ENCODE data around the gene HOXC5.

Gene HOXC5

DNA sequence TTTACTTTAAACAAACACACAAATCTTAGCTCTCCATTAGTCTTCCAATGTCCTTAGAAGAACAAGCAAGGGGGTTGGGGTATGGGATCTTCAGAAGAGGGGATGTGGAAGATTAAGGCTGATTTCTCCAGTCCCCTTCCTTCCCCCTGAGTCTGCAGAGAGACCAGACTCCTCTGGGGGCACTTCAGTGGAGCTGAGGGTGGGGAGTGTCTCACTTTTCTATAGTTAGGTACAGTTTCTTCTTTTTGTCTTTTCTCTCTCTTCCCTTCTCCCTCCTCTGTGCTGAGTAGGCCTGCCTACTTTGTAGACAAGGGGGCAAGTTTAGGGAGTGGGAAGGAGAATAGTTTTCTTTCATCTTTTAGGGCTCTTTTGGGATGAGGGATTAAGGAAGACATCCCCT is 23.3 kb downstream of the HOXC5 start:
- no peak for DNase-seq (ENCODE audit: low read depth)
- no peak overlapping the region for H3K4me3 ChIP-seq (ENCODE audit: low read depth, low read length)
- TF ChIP-seq, protein P1, sequence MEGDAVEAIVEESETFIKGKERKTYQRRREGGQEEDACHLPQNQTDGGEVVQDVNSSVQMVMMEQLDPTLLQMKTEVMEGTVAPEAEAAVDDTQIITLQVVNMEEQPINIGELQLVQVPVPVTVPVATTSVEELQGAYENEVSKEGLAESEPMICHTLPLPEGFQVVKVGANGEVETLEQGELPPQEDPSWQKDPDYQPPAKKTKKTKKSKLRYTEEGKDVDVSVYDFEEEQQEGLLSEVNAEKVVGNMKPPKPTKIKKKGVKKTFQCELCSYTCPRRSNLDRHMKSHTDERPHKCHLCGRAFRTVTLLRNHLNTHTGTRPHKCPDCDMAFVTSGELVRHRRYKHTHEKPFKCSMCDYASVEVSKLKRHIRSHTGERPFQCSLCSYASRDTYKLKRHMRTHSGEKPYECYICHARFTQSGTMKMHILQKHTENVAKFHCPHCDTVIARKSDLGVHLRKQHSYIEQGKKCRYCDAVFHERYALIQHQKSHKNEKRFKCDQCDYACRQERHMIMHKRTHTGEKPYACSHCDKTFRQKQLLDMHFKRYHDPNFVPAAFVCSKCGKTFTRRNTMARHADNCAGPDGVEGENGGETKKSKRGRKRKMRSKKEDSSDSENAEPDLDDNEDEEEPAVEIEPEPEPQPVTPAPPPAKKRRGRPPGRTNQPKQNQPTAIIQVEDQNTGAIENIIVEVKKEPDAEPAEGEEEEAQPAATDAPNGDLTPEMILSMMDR (IDR thresholded peaks at IDR 0.05; ENCODE audit: control insufficient read depth, extremely low read depth, insufficient read depth) = no peak

DNA sequence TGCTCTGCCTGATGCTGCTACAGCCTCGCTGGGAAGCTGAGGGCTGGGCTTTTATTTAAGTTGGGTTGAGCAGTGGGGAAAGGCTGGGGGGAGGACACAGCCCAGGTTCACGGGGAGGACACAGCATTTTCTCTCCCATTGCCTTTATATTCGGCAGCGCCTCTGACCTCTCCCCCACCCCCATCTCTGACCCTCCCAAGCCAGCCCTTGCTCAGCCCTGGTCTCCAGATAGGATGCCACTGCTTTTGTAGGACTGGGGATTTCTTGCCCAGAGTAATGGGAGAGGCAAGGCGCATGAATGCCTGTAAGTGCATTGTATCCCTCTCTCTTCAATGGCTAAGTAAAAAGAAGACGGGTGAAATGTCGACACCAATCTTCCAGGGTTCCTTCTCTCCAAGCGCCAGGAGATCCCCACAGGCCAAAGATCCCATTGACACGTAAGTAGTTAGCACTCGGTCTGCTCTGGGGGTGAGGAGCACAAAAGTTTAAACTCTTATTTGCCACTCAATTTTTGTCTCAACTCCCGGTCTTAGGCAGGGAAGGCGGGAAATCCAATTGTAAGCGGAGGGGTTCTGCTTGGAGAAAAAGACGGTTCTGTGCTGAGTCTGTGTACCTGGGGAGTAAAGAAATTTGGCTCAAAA is 25.4 kb downstream of the HOXC5 start:
- H3K4me3 ChIP-seq (ENCODE audit: low read depth, low read length) = no peak overlapping the region
- DNase-seq (ENCODE audit: low read depth) = no peak
- TF ChIP-seq, protein P1 (IDR thresholded peaks at IDR 0.05; ENCODE audit: control insufficient read depth, extremely low read depth, insufficient read depth) = no peak

GRCh38 chr12:54059668-54060067 is 26.8 kb downstream of the HOXC5 start:
- H3K4me3 ChIP-seq (ENCODE audit: low read depth, low read length) = no peak overlapping the region
- TF ChIP-seq, protein P1 (IDR thresholded peaks at IDR 0.05; ENCODE audit: control insufficient read depth, extremely low read depth, insufficient read depth) = no peak

DNA sequence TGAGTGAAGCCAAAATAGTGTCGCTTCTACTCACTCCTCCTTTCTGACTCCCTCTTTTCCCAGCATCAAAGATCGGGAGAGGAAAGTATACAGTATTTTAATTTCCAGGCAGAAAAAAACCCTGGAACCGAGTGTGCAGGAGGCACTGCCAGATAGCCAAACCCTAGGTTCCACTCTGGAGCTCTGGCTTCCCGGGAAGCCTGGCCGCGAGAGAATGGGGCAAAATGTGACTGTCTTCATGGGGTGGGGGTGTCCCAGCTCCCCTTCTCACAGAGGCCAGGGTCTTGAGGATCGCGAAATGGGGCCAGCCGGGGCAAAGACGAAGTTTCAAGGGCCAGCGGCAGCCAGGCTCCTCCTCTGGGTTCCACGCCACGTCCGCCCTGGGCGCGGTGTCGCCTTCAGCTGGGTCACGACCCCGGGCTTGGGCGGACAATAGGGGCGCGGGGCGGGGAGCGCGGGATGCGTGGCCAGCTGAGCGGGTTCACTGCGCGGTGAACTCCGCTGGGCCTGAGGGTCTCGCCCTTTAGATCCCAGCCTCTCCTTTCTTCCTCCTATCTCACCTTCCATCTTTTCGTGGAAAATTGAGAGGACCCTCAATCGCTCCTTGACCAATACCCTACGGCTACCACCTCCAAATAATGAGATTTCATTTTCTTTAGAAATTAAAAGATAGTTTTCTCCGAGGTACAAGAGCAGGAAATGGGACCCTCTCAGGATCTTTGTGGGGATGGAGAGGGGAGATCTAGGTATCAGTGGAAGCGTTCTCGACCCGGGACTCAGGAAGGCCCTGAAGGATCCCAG is 27.5 kb downstream of the HOXC5 start:
- no peak for DNase-seq (ENCODE audit: low read depth)

More at GRCh38 chr12:54059668-54060067, 26.8 kb downstream of the HOXC5 start:
- no peak for DNase-seq (ENCODE audit: low read depth)

GRCh38 chr12:54060975-54061778 is 28.3 kb downstream of the HOXC5 start:
- TF ChIP-seq, protein P1 (IDR thresholded peaks at IDR 0.05; ENCODE audit: control insufficient read depth, extremely low read depth, insufficient read depth) = no peak
- no peak overlapping the region for H3K4me3 ChIP-seq (ENCODE audit: low read depth, low read length)
- DNase-seq (ENCODE audit: low read depth) = no peak

More for the DNA sequence above, 27.5 kb downstream of the HOXC5 start:
- TF ChIP-seq, protein P1 (IDR thresholded peaks at IDR 0.05; ENCODE audit: control insufficient read depth, extremely low read depth, insufficient read depth) = no peak
- no peak overlapping the region for H3K4me3 ChIP-seq (ENCODE audit: low read depth, low read length)

DNA sequence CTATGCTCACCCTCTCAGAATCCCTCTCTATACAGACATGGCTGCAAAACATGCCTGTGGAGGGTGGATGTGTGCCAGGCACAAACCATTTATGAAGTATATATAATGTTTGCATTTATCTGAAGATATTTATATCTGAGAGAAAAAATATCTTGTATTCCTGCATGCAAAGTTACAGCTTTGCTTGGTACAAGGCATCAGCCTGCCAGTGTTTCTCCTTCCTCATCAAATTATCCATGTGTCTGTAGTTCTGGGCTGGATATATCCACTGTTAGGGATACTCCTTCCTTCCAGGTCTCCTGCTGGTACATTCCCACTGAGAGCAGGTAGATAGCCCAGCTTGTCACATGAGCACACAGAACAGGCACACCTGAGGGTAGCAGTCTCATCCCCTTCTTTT is 32.8 kb downstream of the HOXC5 start:
- no peak for DNase-seq (ENCODE audit: low read depth)
- H3K4me3 ChIP-seq (ENCODE audit: low read depth, low read length) = no peak overlapping the region
- TF ChIP-seq, protein P1 (IDR thresholded peaks at IDR 0.05; ENCODE audit: control insufficient read depth, extremely low read depth, insufficient read depth) = no peak
